VCaP (cell line): ENCODE measurements around the gene DLG4.
"Not testable (repeated sequence)": the region's sequence is repeated elsewhere in the genome, so short reads cannot be mapped to it uniquely, and the experiment has no call there.

ENCODE experiments used
- H3K27ac ChIP-seq: fragments of 450-650 bp; 2 replicates; pipeline ENCODE4 v1.5.1; 2017
- TF ChIP-seq, protein P1 (sequence below): fragments of 450-650 bp; conservative IDR thresholded peaks from 2 replicates; pipeline ENCODE4 v1.5.1; 2017; ENCODE audit warnings: mild to moderate bottlenecking, moderate library complexity

Gene DLG4

DNA sequence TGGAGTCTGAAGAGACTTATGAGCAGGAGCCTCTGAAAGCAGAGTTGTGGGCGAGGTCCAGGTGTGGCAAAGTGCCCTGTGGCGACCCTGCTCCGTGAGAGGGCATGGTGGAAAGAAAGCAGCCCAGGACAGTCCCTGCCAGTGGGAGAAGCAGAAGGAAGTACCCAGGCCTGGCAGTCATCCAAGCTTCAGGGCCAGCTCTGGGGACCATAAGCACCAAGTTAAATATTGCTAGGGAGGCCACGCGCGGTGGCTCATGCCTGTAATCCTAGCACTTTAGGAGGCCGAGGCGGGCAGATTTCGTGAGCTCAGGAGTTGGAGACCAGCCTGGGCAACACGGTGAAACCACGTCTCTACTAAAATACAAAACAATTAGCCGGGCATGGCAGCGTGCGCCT, 35.5 kb downstream of the DLG4 start:
- TF ChIP-seq, protein P1, sequence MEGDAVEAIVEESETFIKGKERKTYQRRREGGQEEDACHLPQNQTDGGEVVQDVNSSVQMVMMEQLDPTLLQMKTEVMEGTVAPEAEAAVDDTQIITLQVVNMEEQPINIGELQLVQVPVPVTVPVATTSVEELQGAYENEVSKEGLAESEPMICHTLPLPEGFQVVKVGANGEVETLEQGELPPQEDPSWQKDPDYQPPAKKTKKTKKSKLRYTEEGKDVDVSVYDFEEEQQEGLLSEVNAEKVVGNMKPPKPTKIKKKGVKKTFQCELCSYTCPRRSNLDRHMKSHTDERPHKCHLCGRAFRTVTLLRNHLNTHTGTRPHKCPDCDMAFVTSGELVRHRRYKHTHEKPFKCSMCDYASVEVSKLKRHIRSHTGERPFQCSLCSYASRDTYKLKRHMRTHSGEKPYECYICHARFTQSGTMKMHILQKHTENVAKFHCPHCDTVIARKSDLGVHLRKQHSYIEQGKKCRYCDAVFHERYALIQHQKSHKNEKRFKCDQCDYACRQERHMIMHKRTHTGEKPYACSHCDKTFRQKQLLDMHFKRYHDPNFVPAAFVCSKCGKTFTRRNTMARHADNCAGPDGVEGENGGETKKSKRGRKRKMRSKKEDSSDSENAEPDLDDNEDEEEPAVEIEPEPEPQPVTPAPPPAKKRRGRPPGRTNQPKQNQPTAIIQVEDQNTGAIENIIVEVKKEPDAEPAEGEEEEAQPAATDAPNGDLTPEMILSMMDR: no peak
- peak overlapping the region; percentile 34; the same call in 1 of the 2 replicates for H3K27ac ChIP-seq

DNA sequence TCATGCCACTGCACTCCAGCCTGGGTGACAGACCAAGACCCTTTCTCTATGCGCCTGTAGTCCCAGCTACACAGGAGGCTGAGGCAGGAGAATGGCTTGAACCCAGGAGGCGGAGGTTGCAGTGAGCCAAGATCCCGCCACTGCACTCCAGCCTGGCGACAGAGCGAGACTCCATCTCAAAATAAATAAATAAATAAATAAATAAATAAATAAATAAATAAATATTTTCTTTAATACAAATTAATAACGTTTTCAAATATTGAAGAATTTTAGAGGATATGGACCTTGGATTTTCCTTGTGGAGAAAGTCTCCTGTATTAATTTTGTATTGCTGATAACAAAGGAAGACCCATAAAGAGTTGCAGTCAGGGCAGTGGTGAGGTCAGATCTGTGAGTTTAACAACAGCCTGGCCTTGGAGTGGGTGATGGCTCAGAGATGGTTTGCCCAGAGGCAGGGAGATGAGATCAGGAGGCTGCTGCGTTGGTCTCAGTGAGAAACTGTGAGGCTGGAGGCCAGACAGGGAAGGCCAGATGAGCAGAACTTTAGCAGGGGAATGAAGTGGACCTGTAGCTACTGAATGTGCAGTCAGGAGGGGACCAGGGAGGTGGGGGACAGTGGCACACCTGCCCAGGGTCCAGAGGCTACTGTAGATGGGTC, 36.1 kb downstream of the DLG4 start:
- TF ChIP-seq, protein P1: no peak

DNA sequence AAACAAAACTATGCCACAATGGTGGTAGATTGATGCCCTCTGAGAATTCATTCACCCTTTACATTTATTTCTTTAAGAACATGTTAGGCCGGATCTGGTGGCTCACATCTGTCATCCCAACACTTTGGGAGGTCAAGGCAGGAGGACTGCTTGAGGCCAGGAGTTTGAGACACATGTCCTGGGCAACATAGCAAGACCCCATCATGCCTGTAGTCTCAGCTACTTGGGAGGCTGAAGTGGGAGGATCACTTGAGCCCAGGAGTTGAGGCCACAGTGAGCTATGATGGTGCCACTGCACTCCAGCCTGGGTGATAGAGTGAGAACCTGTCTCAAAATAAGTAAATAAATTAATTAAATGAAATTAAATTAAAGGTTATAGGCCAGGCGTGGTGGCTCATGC, 37.5 kb downstream of the DLG4 start:
- not testable (repeated sequence) for H3K27ac ChIP-seq

More for the DNA sequence above, 36.1 kb downstream of the DLG4 start:
- H3K27ac ChIP-seq: peak overlapping the region; percentile 34; the same call in 1 of the 2 replicates

DNA sequence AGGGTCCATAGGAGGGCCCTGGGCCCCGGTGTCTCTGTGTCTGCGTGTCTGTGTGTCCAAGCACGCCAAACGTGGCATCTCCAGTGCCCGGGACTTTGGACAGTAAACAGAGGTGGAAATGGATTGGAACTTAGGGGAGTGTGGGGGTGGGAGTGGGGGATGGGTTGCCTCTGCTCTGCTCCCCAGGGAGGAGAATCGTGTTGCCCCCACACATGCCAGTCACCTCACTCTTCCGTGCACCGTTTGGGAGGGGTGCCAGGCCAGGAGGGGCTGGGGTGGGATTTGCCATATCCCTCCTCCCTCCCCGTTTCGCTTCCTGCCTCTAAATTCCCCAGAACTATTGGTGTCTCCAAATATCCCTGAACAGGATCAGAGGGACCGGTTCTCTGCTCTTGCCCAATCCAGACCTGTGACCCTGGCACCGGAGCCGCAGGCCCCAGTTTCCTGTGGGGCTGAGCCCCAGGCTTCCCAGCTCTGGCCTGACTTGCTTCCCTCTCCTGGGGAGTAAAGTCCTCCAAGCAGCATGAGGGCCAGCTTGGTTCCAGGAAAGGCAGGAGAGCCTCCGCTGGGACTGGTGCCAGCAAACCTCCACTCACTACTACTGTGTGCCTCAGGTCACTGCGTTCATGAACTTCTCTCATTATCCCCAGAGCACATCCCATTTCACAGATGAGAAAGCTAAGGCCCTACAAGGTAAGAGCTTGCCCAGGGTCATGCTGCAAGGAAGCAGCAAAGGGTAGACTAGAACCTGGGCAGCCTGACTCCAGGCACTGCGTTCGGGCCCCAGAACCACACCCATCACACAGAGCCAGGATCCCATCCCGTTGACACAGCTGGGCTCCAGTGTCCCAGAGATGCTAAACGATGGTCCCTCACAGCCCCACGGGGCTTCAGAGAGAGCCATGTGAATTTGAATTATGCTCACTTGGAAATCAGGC, 40.0 kb downstream of the DLG4 start, which contains the start of gene ASGR1:
Gene ASGR1, minus strand, starts transcription at position 54 of the 938 bp plus-strand sequence. CDS start 807 bp downstream, outside the sequence.
- H3K27ac ChIP-seq: peak within 1 kb of the TSS; percentile 55; the same call in 1 of the 2 replicates

DNA sequence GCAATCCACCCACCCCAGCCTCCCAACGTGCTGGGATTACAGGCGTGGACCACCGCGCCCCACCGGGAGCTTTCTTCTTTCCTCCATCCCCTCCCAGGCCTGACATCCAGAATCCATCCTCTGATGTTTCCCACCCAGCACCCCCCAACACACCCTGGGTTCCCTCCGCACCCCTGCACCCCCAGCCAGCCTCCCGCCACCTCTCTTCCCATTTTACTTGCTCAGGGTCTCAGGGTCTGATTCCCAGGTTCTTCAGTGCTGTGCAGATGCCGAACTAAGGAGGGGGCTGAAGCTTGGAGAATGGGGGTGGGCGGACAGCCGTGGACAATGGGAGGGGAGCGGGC, 40.7 kb downstream of the DLG4 start:
- H3K27ac ChIP-seq: no peak overlapping the region
- TF ChIP-seq, protein P1: no peak

More for the DNA sequence above, 40.0 kb downstream of the DLG4 start, which contains the start of gene ASGR1:
- TF ChIP-seq, protein P1: no peak

DNA sequence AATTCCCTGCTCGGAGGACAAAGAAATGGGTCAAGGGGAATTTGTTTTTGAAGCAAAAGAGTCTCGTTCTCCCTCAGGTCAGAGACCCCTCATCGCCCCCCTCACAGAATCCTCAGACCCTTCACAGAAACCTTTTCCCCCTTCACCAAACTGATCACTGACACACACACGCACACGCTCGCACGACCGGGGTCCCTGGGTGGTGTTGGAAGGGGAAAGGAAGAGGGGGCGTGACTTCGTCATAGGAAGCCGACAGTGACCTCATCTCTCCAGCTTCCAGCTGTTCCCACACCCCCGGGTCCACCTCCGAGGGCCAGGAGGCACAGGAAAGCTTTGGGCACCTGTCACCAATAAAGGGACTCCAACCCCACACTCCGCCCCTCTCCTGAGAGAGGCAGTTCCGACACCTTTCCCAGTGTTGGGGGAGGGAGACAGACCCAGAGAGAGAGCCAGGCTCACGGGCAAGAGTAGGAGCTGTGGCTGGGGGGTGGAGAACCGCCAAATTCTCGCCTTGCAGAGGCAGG, 41.6 kb downstream of the DLG4 start:
- peak overlapping the region; percentile 55; the same call in 1 of the 2 replicates for H3K27ac ChIP-seq
- TF ChIP-seq, protein P1: no peak

DNA sequence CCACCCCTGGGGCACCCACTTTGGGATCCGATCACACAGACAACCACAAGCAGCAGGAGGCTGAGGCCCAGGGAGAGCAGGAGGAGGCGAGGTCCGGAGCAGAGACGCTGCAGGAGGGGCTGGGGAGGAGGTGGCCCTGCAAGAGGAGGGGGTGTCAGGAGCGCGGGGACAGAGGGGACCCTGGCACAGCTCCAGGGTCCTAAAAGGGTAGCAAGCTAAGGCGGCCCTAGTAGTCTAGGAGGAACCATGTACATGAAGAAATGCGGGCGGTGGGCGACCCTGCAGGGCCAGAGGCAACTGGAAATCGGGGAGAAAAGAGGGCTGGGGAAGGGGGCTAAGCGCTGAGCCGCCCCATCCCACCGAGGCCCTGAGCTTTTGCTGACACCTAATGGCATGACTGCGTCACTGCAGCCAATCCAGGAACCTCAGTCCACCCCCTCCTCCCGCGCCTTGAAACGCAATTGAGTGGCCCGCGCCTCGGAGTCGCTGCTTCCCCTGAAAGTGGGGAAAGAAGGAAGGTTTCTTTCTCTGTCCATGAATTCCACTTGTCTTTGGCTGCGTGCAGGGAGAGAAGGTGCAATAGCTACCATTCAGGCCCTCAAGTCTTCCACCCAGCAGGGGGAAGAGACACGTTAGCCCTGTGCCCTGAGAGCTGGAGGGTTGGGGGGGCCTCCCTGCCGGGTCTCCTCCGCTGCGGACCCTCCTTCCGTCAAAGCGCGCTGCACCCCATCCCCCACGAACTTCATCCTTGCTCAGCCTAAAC, 42.3 kb downstream of the DLG4 start:
- peak overlapping the region; percentile 55; the same call in 1 of the 2 replicates for H3K27ac ChIP-seq

More for the DNA sequence above, 42.3 kb downstream of the DLG4 start:
- TF ChIP-seq, protein P1: peak; percentile 87
